D721Med (cell line): Measurements from ENCODE around the gene PAK6.

ENCODE experiments used
- DNase-seq: peaks from one replicate; pipeline ENCODE4 v3.0.0; 2011; ENCODE audit warnings: low spot score; ENCODE audit not compliant: insufficient read length
- FAIRE-seq: peaks from 2 replicates; lab custom pipeline; 2011; peaks lifted over from hg19 to GRCh38; lab: Jason Lieb, UNC
- TF ChIP-seq, protein P1 (sequence below): IDR thresholded peaks from 2 replicates; pipeline ENCODE4 v1.5.1; 2012; ENCODE audit warnings: mild to moderate bottlenecking, control low read depth; ENCODE audit not compliant: insufficient read depth; ENCODE audit errors: missing control alignments

The PAK6 gene

DNA sequence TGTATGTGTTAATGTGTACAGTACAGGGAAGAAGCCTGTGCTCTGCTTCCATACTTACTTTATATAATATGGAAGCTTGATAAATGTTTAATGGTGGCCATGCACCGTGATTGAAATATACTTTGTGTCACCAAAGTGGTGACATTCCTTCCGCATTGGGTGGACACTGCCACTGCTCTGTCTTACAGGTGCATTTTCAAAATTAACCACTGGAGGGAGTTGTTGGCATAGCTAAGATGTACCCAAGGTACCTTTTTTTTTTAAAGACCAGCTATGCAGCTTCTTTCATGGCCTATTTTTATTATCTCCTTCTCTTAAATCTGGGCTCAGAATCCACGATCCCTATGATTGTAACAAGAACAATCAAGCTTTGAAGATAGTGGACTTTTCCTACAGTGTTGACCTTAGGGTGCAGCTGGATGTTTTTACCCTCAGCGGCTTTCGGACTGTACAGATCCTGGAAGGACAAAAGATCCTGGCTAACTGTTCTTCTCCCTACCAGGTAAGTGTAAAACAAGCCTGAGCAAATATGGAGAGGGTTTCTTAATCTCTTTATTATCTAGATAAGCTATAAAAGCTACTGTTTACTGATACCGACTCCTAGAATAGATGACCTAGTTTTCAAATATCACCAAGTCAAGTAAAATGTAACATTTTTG lies 21.6 kb upstream of the PAK6 start:
- peak; percentile 88 for FAIRE-seq

GRCh38 chr15:40219801-40220200 lies 19.1 kb upstream of the PAK6 start:
- no peak for DNase-seq
- no peak for FAIRE-seq
- TF ChIP-seq, protein P1, sequence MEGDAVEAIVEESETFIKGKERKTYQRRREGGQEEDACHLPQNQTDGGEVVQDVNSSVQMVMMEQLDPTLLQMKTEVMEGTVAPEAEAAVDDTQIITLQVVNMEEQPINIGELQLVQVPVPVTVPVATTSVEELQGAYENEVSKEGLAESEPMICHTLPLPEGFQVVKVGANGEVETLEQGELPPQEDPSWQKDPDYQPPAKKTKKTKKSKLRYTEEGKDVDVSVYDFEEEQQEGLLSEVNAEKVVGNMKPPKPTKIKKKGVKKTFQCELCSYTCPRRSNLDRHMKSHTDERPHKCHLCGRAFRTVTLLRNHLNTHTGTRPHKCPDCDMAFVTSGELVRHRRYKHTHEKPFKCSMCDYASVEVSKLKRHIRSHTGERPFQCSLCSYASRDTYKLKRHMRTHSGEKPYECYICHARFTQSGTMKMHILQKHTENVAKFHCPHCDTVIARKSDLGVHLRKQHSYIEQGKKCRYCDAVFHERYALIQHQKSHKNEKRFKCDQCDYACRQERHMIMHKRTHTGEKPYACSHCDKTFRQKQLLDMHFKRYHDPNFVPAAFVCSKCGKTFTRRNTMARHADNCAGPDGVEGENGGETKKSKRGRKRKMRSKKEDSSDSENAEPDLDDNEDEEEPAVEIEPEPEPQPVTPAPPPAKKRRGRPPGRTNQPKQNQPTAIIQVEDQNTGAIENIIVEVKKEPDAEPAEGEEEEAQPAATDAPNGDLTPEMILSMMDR = no peak

More for the DNA sequence above, 21.6 kb upstream of the PAK6 start:
- DNase-seq = no peak
- TF ChIP-seq, protein P1 = peak; percentile 73

GRCh38 chr15:40222131-40222530 lies 16.7 kb upstream of the PAK6 start:
- FAIRE-seq (no peak), DNase-seq (no peak)
- TF ChIP-seq, protein P1 = no peak

- no peak for FAIRE-seq
- TF ChIP-seq, protein P1 = no peak
- DNase-seq = no peak
Measured at GRCh38 chr15:40226736-40227135, 12.1 kb upstream of the PAK6 start.

DNA sequence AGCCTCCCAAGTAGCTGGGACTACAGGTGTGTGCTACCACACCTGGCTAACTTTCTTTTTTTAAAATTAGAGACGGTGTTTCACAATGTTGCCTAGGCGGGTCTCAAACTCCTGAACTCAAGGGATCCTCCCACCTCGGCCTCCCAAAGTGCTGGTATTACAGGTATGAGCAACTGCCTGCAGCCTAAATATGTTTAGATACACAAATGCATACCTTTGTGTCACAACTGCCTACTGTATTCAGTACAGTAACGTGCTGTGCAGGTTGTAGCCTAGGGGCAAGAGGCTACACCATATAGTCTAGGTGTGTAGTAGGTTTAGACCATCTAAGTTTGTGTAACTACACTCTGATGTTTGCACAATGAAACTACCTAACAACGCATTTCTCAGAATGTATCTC lies 9.5 kb upstream of the PAK6 start:
- TF ChIP-seq, protein P1 = no peak
- DNase-seq = no peak
- FAIRE-seq = no peak

GRCh38 chr15:40229956-40230355 lies 8.9 kb upstream of the PAK6 start:
- FAIRE-seq = no peak
- DNase-seq = no peak
- TF ChIP-seq, protein P1 = no peak

DNA sequence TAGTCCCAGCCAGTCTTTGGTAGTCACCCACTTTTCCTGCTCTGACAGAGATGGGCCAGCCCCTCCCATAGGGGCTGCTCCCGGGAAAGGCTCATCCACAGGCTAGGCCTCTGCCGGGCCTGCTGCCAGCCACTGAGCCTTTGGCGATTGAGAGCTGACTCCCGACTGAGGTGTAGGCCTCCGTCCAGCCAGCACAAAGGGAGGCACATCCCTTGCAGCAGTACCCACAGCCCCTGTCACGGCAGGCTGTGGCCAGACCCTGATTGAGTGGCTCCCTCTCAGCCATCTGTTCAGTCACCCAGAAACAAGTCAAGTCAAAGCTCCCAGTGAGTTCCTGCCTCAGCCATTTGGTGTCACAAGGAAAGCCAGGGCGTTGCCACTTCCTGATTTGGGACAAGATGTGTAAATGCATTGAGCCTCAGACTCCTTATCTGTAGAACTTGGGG lies 6.2 kb upstream of the PAK6 start:
- TF ChIP-seq, protein P1 = no peak
- FAIRE-seq = no peak

More for the DNA sequence above, 6.2 kb upstream of the PAK6 start:
- DNase-seq = no peak
